KMS-11 (cell line): ENCODE measurements around the gene BRAF.
"Not testable (repeated sequence)": the region's sequence is repeated elsewhere in the genome, so short reads cannot be mapped to it uniquely, and the experiment has no call there.

Source experiments
- H2AFZ ChIP-seq: fragments of 200-600 bp; sonication (generic); 2 replicates; pipeline ENCODE4 v1.6.1; 2016; ENCODE audit warnings: antibody characterized with exemption, mixed run types, low read depth
- H3K27ac ChIP-seq: fragments of 200-600 bp; sonication (generic); 2 replicates; pipeline ENCODE4 v1.6.1; 2016; ENCODE audit warnings: mild to moderate bottlenecking, mixed run types
- H3K27me3 ChIP-seq: fragments of 200-600 bp; sonication (generic); 2 replicates; pipeline ENCODE4 v1.6.1; 2017; ENCODE audit warnings: mild to moderate bottlenecking, low read depth, mixed run types, moderate library complexity; ENCODE audit not compliant: insufficient read depth
- H3K36me3 ChIP-seq: fragments of 200-600 bp; sonication (generic); 2 replicates; pipeline ENCODE4 v1.6.1; 2017; ENCODE audit warnings: mild to moderate bottlenecking, mixed run types; ENCODE audit not compliant: insufficient read depth
- H3K4me1 ChIP-seq: fragments of 200-600 bp; sonication (generic); 2 replicates; pipeline ENCODE4 v1.6.1; 2016; ENCODE audit warnings: mild to moderate bottlenecking, low read depth, mixed run types; ENCODE audit not compliant: poor library complexity, severe bottlenecking
- H3K4me2 ChIP-seq: fragments of 200-600 bp; sonication (generic); 2 replicates; pipeline ENCODE4 v1.7.0; 2016; ENCODE audit warnings: mild to moderate bottlenecking, mixed run types
- H3K4me3 ChIP-seq: fragments of 200-600 bp; sonication (generic); IDR thresholded peaks from 2 replicates; pipeline ENCODE4 v1.6.1; 2017; ENCODE audit warnings: low read depth, low read length, mixed read lengths; ENCODE audit not compliant: insufficient read depth
- H3K79me2 ChIP-seq: fragments of 200-600 bp; sonication (generic); 2 replicates; pipeline ENCODE4 v1.6.1; 2016; ENCODE audit warnings: low read depth, mixed run types; ENCODE audit not compliant: insufficient read depth
- H3K9ac ChIP-seq: fragments of 200-600 bp; sonication (generic); 2 replicates; pipeline ENCODE4 v1.6.1; 2016; ENCODE audit warnings: mild to moderate bottlenecking, mixed run types
- H4K20me1 ChIP-seq: fragments of 200-600 bp; sonication (generic); 2 replicates; pipeline ENCODE4 v1.6.1; 2016; ENCODE audit warnings: mild to moderate bottlenecking, mixed run types; ENCODE audit not compliant: insufficient read depth
- TF ChIP-seq, protein P1 (sequence below): fragments of 200-600 bp; sonication (generic); conservative IDR thresholded peaks from 2 replicates; pipeline ENCODE4 v1.6.1; 2017; ENCODE audit warnings: low read depth, mild to moderate bottlenecking, antibody characterized with exemption, low read length, moderate library complexity, mixed read lengths

Gene BRAF

GRCh38 chr7:140723006-140723405 is 201.7 kb downstream of the BRAF start:
- Histone ChIP-seq H3K9ac (no peak overlapping the region), H4K20me1 (no peaks in the 10 kb centered on the region), H3K79me2 (no peaks in the 10 kb centered on the region), H2AFZ (no peak overlapping the region), H3K27me3 (no peaks in the 10 kb centered on the region), H3K27ac (no peak overlapping the region), H3K4me1 (no peaks in the 10 kb centered on the region), H3K36me3 (no peaks in the 10 kb centered on the region), H3K4me2 (no peak overlapping the region), H3K4me3 (no peak overlapping the region)
- TF ChIP-seq, protein P1, sequence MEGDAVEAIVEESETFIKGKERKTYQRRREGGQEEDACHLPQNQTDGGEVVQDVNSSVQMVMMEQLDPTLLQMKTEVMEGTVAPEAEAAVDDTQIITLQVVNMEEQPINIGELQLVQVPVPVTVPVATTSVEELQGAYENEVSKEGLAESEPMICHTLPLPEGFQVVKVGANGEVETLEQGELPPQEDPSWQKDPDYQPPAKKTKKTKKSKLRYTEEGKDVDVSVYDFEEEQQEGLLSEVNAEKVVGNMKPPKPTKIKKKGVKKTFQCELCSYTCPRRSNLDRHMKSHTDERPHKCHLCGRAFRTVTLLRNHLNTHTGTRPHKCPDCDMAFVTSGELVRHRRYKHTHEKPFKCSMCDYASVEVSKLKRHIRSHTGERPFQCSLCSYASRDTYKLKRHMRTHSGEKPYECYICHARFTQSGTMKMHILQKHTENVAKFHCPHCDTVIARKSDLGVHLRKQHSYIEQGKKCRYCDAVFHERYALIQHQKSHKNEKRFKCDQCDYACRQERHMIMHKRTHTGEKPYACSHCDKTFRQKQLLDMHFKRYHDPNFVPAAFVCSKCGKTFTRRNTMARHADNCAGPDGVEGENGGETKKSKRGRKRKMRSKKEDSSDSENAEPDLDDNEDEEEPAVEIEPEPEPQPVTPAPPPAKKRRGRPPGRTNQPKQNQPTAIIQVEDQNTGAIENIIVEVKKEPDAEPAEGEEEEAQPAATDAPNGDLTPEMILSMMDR = no peak

DNA sequence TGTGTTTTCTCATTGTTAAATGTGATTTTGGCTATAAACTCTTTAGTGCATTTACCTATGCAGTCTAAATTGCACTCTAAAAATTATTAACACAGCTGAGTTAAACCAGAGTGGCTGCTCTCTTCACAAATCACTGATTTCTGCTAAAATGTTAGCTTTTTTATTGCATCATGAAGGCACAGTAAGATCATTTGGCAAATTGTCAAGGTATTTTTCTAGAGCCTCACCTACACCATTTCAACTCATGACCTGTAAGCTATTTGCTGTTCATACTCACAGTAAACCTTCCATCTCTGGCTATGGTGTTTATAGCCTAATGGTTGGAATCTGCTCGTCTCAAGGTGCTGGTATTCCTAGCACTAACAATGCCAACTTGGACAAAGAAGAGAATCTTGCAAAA is 202.5 kb downstream of the BRAF start:
- TF ChIP-seq, protein P1 = no peak
- no peaks in the 10 kb centered on the region for H3K27me3 ChIP-seq
- H3K4me3 ChIP-seq = no peak overlapping the region
- H3K4me2 ChIP-seq = no peak overlapping the region
- no peaks in the 10 kb centered on the region for H3K4me1 ChIP-seq
- no peak overlapping the region for H2AFZ ChIP-seq
- H3K9ac ChIP-seq = no peak overlapping the region
- no peaks in the 10 kb centered on the region for H3K79me2 ChIP-seq
- H4K20me1 ChIP-seq = no peaks in the 10 kb centered on the region
- no peaks in the 10 kb centered on the region for H3K36me3 ChIP-seq
- no peak overlapping the region for H3K27ac ChIP-seq

DNA sequence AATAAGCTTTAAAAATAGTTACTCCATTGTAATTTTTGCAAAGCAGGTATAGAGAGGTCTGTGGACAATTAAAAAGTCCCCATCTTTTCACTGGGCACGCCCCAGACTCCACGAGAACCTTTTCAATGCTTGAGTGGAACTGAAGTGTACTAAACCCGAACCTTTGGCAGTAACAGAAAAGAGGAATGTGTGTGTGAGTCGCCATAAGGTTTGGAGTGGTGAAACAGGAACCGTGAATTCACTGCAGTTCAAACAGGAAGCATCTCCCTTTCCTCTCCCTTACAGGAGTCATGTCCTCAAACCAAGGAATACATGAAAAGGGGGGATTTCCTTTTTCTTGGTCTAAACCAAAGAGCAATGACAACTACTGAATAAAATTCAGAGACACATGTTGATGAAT is 205.0 kb downstream of the BRAF start:
- no peaks in the 10 kb centered on the region for H3K4me1 ChIP-seq
- H3K4me2 ChIP-seq = no peak overlapping the region
- no peak overlapping the region for H2AFZ ChIP-seq
- no peak overlapping the region for H3K27ac ChIP-seq
- no peaks in the 10 kb centered on the region for H3K79me2 ChIP-seq
- no peaks in the 10 kb centered on the region for H3K36me3 ChIP-seq
- no peaks in the 10 kb centered on the region for H4K20me1 ChIP-seq
- H3K27me3 ChIP-seq = no peaks in the 10 kb centered on the region
- H3K4me3 ChIP-seq = no peak overlapping the region
- no peak overlapping the region for H3K9ac ChIP-seq
- TF ChIP-seq, protein P1 = no peak

GRCh38 chr7:140714331-140715040 is 210.2 kb downstream of the BRAF start:
- Histone ChIP-seq H3K4me1 (no peaks in the 10 kb centered on the region), H3K79me2 (no peaks in the 10 kb centered on the region), H3K36me3 (no peaks in the 10 kb centered on the region)

GRCh38 chr7:140712392-140712791 is 212.3 kb downstream of the BRAF start:
- not testable (repeated sequence) for H3K9ac ChIP-seq, H4K20me1 ChIP-seq, H3K4me1 ChIP-seq, H3K27me3 ChIP-seq, H3K4me3 ChIP-seq, H3K79me2 ChIP-seq, H3K27ac ChIP-seq, H2AFZ ChIP-seq, H3K4me2 ChIP-seq, H3K36me3 ChIP-seq

More at GRCh38 chr7:140714331-140715040, 210.2 kb downstream of the BRAF start:
- no peak overlapping the region for H3K4me3 ChIP-seq
- no peak overlapping the region for H3K9ac ChIP-seq
- H3K27ac ChIP-seq = no peak overlapping the region
- H3K4me2 ChIP-seq = no peak overlapping the region
- TF ChIP-seq, protein P1 = no peak
- no peaks in the 10 kb centered on the region for H3K27me3 ChIP-seq
- no peak overlapping the region for H2AFZ ChIP-seq
- no peaks in the 10 kb centered on the region for H4K20me1 ChIP-seq

DNA sequence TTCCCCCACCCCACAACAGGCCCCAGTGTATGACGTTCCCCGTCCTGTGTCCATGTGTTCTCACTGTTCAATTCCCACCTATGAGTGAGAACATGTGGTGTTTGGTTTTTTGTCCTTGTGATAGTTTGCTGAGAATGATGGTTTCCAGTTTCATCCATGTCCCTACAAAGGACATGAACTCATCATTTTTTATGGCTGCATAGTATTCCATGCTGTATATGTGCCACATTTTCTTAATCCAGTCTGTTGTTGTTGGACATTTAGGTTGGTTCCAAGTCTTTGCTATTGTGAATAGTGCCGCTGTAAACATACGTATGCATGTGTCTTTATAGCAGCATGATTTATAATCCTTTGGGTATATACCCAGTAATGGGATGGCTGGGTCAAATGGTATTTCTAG is 216.0 kb downstream of the BRAF start:
- peaks cover 28% of the 10 kb centered on the region; the same call in 1 of the 2 replicates for H3K36me3 ChIP-seq
- H3K4me1 ChIP-seq, H3K4me2 ChIP-seq, H3K4me3 ChIP-seq, H3K9ac ChIP-seq, H3K79me2 ChIP-seq, H4K20me1 ChIP-seq, H2AFZ ChIP-seq, H3K27ac ChIP-seq, H3K27me3 ChIP-seq: not testable (repeated sequence)
